Hippocampal formation (tissue), 2 donors: ENCODE results near the gene ACVR1.

Experiments used
- DNase-seq, 2 donors: peaks; one replicate each; lab custom pipeline; 2025; lab: John Stamatoyannopoulos, UW

Gene ACVR1

DNA sequence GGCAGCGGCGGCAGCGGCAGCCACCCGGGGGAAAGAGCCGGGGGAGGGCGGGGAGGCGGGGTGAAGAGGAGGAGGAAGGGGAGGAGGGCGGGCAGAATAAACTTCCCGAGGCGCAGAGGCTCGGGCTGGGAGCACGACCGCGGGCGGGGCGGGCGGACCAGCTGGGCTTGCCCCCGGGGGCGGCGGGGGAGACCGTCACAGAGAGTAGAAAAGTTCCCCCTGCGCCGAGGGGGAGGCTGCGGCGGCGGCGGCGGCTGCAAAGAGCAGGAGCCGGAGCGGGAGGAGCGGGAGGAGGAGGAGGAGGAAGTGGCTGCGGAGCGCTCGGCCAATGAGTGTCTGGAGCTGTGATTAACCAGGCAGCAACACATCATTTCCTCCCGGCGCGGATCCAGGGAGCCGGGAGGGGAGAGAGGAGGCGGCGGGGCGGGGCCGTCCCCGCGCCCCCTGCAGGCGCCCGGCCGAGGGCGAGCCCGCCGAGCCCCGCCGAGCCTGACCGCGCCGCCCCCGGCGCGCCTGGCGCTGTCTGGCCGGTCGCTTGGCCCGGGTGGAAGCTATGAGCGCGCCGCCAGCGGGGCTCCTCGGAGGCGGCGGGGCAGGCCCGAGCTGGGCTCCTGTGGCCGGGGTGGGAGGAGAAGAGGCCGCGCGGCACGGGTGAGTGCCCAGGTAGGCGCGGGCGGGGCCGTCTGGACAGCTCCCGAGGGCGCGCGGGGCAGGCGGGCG, at the start of gene ACVR1:
ACVR1 (minus strand) TSS at position 265 of the 720 bp plus-strand sequence. CDS start 76,837 bp downstream, outside the sequence.
- peak; percentile 94 to 96 for DNase-seq

DNA sequence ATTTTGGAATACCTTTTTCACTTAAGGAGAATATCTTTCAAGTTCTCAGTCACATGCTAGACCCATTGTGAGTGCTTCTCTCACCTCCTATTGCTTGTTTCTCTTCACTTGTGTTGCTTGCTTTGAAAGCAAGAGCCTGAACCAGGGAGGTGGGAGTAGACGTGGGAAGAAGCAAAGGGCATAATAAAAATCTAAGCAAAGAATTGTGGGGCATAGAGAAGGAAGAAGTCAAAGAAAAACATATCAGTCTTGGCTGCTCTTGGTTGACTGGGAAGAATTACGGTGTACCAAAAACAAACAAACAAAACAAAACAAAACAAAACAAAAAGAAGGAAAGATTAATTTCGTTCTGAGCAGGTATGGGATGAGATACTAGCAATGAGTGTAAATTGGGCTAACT, 48.9 kb upstream of the ACVR1 start:
- DNase-seq, result no peak

DNA sequence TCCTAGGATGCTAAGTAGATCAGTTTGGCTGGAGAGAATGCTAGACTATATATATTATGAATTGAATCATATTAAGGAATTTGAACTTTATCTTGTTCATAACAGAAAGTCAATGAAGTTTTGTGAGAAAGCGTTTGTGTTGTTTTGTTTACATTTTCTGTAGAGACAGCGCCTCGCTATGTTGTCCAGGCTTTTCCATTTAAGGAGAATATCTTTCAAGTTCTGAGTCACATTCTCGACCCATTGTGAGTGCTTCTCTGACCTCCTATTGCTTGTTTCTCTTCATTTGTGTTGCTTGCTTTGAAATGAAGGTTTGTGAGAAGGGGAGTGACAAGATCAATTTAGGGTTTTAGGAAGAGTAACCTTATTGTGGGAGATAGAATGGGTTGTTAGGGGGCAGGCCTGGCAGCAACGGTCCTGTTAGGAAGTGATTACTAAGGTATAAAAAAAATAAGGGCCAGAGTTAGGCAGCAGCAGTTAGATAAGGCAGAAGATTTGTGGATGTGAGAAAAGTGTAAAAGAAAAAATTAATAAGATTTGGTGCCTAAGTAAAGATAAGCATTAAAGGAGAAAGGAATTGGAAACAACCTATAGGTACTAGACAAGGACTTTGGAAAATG, 47.6 kb upstream of the ACVR1 start:
- DNase-seq, result no peak

DNA sequence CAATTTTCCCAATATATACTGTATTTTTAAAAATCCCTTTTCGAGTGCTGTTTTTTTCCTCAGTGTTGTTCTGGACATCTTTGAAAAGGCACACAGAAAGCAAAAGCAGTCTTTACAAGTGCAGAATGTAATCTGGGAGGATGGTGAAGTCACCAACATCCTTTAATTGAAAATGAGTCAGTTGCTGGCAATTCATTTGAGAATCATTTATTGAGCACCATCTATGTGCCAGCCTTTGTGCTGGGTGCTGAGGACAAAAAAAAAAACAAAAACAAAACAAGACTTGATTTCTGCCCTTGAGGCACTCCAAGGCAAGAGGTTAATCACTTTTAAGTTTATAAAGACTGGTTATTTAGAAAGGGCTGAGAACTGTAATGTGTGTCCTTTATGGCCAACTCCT, 46.7 kb upstream of the ACVR1 start:
- DNase-seq, result no peak

DNA sequence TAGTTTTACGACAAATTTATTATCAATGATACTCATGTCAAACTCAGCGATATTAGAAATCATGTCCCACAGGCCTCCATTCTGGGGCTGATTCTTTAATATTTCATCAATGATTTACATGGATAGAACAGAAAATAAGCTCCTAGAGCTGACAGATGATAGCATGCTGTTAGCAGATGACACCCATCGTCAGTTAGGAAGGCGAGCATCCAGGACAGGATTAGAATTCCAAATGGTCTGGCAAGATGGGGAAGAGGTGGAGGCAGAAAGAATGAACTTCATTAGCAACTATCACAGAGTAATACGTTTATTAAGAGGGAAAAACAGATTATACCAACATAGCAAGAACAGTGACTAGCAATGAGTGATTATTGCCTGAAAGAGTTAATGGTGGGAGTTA, 46.2 kb upstream of the ACVR1 start:
- no peak for DNase-seq

- no peak for DNase-seq
Measured at GRCh38 chr2:157920736-157921135, 44.6 kb upstream of the ACVR1 start.

DNA sequence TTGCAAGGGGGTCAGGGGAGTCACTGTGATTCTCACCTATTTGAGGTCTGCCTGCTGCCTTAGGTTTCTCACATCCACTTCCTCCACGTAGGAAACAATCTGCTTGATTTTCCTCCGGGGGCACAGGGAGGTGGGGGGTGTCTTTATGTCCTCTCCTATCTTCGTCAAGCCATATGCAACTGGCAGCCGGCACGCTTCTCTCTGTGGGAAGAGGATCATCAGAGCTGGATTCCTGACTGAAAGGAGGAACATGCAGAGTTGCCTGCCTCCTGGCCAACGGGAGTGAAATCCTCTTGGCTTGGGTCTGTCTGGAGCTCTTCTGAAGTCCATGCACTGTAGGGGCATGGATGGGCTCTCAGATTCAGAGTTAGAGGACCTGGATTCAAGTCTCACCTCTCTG, 43.1 kb upstream of the ACVR1 start:
- no peak for DNase-seq

DNA sequence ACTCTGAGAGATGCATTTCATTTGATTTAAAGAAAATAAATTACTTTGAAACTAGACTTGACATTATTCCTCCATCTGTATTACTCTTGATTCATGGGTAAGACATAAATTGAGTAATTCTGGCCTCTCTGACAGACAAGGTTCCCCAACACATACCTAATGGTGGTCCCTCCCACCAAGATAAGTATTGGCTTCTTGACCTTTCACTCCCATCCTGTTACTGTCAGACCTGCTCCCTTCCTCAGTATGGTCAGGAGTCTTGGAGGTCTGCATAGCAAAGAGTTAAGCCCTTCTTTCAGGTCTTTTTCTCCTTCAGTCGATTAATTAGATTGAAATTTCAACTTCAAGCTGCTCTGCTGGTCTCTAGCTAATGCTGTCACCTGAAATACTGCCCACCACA, 42.2 kb upstream of the ACVR1 start:
- DNase-seq, result no peak

- DNase-seq, result no peak
Measured at GRCh38 chr2:157911750-157912149, 35.6 kb upstream of the ACVR1 start.

- no peak for DNase-seq
Measured at GRCh38 chr2:157911246-157911645, 35.1 kb upstream of the ACVR1 start.

GRCh38 chr2:157905092-157905491, 29.0 kb upstream of the ACVR1 start:
- DNase-seq, result no peak

- DNase-seq, result no peak
Measured at GRCh38 chr2:157903626-157904025, 27.5 kb upstream of the ACVR1 start.

DNA sequence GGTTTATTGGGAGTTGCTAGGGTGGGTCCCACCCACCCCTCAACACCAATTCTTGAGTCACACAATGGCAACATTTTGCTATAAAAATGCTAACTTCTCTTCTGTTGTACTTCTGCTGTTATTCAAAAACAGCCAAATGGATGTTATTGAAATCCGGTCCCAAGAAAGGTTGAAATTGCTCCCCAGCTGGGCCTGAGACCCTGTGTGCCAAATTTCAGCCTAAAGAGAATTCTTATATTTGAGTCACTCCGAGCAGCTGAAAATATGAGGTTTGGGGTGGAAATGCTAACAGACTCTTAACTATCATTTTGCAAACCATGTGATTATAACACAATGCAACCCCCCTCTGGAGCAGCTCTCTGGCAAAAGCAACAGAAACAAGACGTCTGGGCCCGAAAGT, 27.0 kb upstream of the ACVR1 start:
- no peak for DNase-seq

DNA sequence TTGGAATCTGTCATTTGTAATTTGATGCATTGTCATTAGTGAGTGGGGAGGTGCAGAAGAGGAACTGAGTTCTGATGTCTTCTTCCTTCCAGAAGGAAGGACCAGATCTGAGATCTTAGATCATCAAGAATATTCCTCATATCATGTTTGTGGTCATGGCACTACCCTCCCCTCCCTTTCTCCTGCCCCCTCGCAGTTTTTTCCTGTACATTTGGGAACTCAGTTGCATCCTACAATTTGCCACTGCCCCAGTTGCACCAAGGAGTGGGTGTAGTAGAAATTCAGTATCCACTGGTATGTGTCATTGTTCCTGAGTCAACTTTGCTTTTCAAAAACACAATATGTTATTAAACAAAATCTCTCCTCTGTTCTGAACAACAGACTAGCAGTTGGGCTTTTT, 26.6 kb upstream of the ACVR1 start:
- DNase-seq, result no peak

DNA sequence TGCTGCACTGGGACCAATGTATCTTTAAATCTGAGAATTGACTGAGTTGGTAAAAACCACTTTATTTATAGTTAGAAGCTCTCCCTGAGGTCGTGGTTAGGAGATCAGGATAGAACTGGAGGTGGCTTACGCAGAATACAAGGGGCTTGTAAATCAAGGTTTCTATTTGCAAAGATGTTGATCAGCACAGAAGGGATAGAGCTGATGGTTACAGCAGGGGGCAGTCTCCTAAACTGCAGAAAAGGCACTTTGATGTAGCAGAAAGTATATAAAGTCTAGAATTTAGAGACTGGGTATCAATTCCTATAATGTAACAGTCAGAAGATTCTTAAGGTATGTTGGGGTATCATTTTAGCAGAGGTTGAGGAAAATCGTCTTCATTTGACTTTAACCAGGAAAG, 25.2 kb upstream of the ACVR1 start:
- no peak for DNase-seq

DNA sequence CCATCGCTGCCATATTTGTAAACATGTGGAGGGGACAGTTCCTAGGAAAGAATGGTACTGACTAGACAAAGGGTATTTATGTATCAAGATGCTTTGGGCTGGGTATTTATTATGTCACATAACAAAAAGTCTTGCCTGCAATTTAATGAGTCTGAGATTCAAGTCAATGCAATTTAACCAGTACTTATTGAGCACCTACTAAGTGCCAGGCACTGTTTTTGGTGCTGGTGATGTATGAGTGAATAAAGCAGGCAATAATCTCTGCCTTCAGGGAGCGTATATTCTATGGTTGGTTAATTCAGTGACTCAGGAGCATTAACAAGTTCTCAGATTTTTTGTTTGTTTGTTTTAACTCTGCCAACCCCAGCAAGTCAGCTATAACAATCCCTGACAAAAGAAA, 24.6 kb upstream of the ACVR1 start:
- no peak for DNase-seq

- DNase-seq, result no peak
Measured at GRCh38 chr2:157900203-157900602, 24.1 kb upstream of the ACVR1 start.

DNA sequence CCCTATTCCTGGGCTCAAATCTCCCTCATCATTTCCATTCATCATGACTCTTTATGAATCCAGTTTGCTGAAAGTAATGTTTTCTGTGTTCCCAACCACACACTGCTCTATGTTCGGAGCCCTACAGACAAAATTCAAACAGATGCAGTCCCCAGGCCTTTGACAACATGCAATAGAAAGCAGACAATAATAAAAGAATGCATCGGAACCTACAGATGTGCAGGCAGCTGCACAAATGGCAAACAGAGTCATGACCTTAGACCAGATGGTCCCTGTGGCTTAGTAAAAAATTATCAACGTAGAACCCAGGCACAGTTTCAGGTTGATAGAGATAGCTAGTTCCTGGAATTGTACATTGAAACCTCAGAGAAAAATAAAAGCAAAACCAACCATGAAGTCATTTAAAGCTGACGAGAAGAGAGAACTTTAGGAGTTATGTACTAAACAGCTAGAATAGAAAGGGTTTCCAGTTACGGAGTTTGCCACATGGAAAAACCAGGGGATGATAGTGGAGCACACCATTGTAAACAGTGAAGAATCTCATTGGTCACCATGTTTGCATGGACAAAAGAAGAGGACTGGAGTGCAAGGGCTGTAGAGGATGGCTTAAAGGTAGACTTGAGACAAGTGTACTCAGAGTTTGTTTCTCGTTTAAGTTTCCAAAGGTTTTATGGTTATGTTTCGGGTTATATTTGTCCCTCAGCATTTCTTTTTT, 23.2 kb upstream of the ACVR1 start:
- no peak for DNase-seq

GRCh38 chr2:157898591-157898996, 22.5 kb upstream of the ACVR1 start:
- no peak for DNase-seq

DNA sequence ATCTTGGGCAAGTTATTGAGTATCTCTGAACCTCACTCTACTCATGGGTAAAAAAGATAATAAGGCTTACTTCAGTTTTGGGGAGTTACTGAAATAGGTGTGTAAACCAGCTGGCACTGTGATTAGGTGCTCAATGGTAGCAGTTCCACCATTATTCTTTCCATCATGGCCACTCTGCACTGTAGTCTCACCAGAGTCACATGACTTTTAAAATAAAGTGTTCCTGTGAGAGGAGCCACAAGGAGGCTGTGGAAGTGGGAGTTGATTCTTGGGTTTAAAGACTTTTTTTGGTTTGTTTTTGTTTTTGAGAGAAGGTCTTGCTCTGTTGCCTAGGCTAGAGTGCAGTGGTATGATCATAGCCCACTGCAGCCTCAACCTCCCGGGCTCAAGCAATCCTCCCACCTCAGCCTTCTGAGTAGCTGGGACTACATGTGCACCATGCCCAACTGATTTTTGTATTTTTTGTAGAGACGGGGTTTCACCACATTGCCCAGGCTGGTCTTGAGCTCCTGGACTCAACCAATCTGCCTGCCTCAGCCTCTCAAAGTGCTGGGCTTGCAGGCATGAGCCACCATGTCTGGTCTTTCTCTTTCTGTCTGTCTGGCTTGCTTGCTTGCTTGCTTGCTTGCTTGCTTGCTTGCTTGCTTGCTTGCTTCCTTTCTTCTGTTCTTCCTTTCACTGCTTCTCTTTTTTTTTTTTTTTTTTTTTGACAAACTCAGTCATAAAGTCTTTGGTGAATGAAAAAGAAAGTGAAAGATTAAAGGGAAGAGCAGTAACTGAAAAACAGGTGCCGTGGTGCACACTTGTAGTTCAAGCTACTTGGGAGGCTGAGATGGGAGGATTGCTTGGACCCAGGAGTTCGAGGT, 21.2 kb upstream of the ACVR1 start:
- DNase-seq, result no peak

- no peak for DNase-seq
Measured at GRCh38 chr2:157895531-157895930, 19.4 kb upstream of the ACVR1 start.
